ENCODE data around the gene DIP2B. TPM values are rescaled to one million over a fixed set of nuclear protein-coding genes. Genes with fewer than 3 reads are reported as not detected.

Gene DIP2B
- total RNA-seq, 1 experiment from 2014 or later, result 29.4 TPM

GRCh38 chr12:50508414-50508813 lies 3.6 kb downstream of the DIP2B start:
- Histone ChIP-seq H3K4me1 (replicated peaks; ENCODE audit: insufficient read depth) (peaks cover 30% of the 10 kb centered on the region), H3K27ac (no peak overlapping the region), H3K27me3 (ENCODE audit: insufficient read depth, low read depth) (no peaks in the 10 kb centered on the region), H3K4me2 (no peak overlapping the region), H3K36me3 (ENCODE audit: low read depth) (0 out of 2 replicates have a peak, but pooled peaks cover 6% of the 10 kb centered on the region), H3K9me3 (ENCODE audit: insufficient read depth, low read depth) (no peaks in the 10 kb centered on the region), H3F3A (ENCODE audit: insufficient read depth, low read depth) (peaks cover 11% of the 10 kb centered on the region; the same call in 1 of the 2 replicates), H4K20me1 (ENCODE audit: insufficient read depth) (peaks cover 25% of the 10 kb centered on the region), H3K4me3 (no peak overlapping the region), H3K79me2 (ENCODE audit: low read depth) (peaks cover 85% of the 10 kb centered on the region), H3K9me2 (ENCODE audit: insufficient read depth) (no peaks in the 10 kb centered on the region), H2AFZ (no peak overlapping the region)
- TF ChIP-seq EZH2 (IDR thresholded peaks at IDR 0.05; ENCODE audit: low read depth), result no peak
- CTCF ChIA-PET, result interaction anchor here (0.6 kb wide), 2 partner anchors 128 to 613 kb away, joined by 3 to 7 read pairs; no protein-coding TSS in a partner anchor
- POLR2A ChIA-PET (ENCODE audit: unreplicated experiment), result interaction anchor here (0.6 kb wide), 1 partner anchor 135 kb away, joined by 4 read pairs; no protein-coding TSS in a partner anchor
- BruUV-seq (replicated peaks), result no TSS peak
- no peak for DNase-seq
- intact Hi-C loops (cut with micrococcal nuclease; ENCODE audit: unreplicated experiment), result no loop called here

DNA sequence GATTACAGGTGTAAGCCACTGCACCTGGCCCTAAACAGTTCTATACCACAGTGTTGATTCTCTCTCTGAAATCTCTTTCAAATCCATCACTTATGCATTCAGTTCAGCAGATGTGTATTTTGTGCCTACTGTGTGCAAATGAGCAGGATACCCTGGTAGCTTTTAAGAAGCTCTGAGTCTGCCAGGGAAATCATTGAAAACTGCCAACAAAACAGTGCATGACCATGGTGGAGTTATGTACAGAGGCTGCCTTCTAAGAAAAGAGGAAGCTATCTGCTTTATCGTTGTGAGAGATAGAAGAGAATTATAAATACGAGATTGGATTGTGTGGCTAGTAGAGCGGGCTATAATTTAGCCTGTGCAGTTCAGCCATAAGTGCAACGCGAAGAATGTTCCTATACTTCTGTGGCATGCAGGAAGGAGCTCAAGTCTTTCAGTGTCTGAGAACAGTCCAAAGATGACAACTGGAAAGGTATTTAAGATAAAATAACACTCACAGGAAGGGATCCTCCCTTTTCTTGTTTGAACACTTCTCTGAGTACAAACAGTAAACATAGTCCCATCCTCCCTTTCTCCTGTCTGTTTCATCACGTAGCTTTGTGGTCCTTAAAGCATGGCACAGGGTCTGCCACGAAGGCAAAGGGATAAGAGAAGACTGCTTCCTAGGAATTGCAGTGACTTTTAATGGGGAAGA lies 4.3 kb downstream of the DIP2B start:
- H3K27ac ChIP-seq, result no peak overlapping the region
- H3K27me3 ChIP-seq (ENCODE audit: insufficient read depth, low read depth), result no peaks in the 10 kb centered on the region
- 0 out of 2 replicates have a peak, but pooled peaks cover 6% of the 10 kb centered on the region for H3K36me3 ChIP-seq (ENCODE audit: low read depth)
- H3K79me2 ChIP-seq (ENCODE audit: low read depth), result peaks cover 92% of the 10 kb centered on the region
- BruUV-seq (replicated peaks), result no TSS peak
- no peaks in the 10 kb centered on the region for H3K9me2 ChIP-seq (ENCODE audit: insufficient read depth)
- CTCF ChIA-PET, result interaction anchor here (1.0 kb wide), 1 partner anchor 225 kb away, joined by 3 read pairs; no protein-coding TSS in a partner anchor
- no peak for TF ChIP-seq CTCF (conservative IDR thresholded peaks at IDR 0.05)
- no peak for TF ChIP-seq EZH2 (IDR thresholded peaks at IDR 0.05; ENCODE audit: low read depth)
- peaks cover 30% of the 10 kb centered on the region for H3K4me1 ChIP-seq (replicated peaks; ENCODE audit: insufficient read depth)
- no peak overlapping the region for H2AFZ ChIP-seq
- DNase-seq, result no peak
- H3K4me3 ChIP-seq, result no peak overlapping the region
- intact Hi-C loops (cut with micrococcal nuclease; ENCODE audit: unreplicated experiment), result no loop called here
- peaks cover 11% of the 10 kb centered on the region; the same call in 1 of the 2 replicates for H3F3A ChIP-seq (ENCODE audit: insufficient read depth, low read depth)
- POLR2A ChIA-PET (ENCODE audit: unreplicated experiment), result interaction anchor here (0.6 to 0.8 kb wide), 3 partner anchors 9 to 1607 kb away, joined by 3 to 11 read pairs (median 3); no protein-coding TSS in a partner anchor
- H4K20me1 ChIP-seq (ENCODE audit: insufficient read depth), result peaks cover 25% of the 10 kb centered on the region
- no peak overlapping the region for H3K4me2 ChIP-seq
- H3K9me3 ChIP-seq (ENCODE audit: insufficient read depth, low read depth), result no peaks in the 10 kb centered on the region

DNA sequence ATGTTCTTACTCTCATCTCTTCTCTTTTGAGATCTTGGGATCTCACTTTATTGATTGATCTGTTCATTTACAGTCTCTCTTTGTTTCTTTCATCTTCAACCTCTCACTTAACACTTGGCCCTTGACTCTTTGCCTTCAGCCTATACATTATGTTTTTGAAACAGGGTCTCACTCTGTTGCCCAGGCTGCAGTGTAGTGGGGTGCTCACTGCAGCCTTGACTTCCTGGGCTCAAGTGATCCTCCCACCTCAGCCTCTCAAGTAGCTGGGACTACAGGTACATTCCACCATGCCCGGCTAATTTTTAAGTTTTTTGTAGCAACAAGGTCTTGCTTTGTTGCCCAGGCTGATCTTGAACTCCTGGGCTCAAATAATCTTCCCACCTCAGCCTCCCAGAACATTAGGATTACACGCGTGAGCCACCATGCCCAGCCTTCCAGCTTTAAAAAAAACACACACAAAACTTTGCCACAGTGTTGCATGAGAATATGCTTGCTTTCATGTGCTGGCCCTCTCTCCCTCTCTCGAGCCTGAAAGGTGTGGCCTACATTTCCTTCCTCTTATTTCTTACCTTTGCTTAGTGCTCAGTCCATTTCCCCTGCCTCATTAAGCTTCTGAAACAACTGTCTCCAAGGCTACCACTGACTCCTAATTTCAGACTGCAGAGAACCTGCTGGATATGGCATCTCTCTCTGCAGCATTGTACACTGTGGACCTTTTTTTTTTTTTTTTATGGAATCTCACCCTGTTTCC lies 9.9 kb downstream of the DIP2B start:
- no peak overlapping the region for H3K4me3 ChIP-seq
- intact Hi-C loops (cut with micrococcal nuclease; ENCODE audit: unreplicated experiment), result no loop called here
- H3K36me3 ChIP-seq (ENCODE audit: low read depth), result no peaks in the 10 kb centered on the region
- 0 out of 2 replicates have a peak, but pooled peaks cover 2% of the 10 kb centered on the region for H3F3A ChIP-seq (ENCODE audit: insufficient read depth, low read depth)
- 0 out of 2 replicates have a peak, but pooled peaks cover under 1% of the 10 kb centered on the region for H4K20me1 ChIP-seq (ENCODE audit: insufficient read depth)
- TF ChIP-seq CTCF (conservative IDR thresholded peaks at IDR 0.05) (no peak), EZH2 (IDR thresholded peaks at IDR 0.05; ENCODE audit: low read depth) (no peak)
- no peaks in the 10 kb centered on the region for H3K9me3 ChIP-seq (ENCODE audit: insufficient read depth, low read depth)
- H3K9me2 ChIP-seq (ENCODE audit: insufficient read depth), result no peaks in the 10 kb centered on the region
- no peak overlapping the region for H3K4me2 ChIP-seq
- BruUV-seq (replicated peaks), result no TSS peak
- no peak for DNase-seq
- no peak overlapping the region for H2AFZ ChIP-seq
- ChIA-PET CTCF (no interaction called here), POLR2A (ENCODE audit: unreplicated experiment) (no interaction called here)
- H3K79me2 ChIP-seq (ENCODE audit: low read depth), result peaks cover 99% of the 10 kb centered on the region
- peaks cover 8% of the 10 kb centered on the region; the same call in 1 of the 2 replicates for H3K4me1 ChIP-seq (replicated peaks; ENCODE audit: insufficient read depth)
- no peaks in the 10 kb centered on the region for H3K27me3 ChIP-seq (ENCODE audit: insufficient read depth, low read depth)
- H3K27ac ChIP-seq, result no peak overlapping the region

Measured in PC-9 (cell line).